Tibial nerve (tissue), 4 donors: Measurements from ENCODE around the gene CDS2.

ENCODE experiments used
- CTCF ChIP-seq, 5 experiments: fragments of 200-600 bp in 3 of 5; fragments of 450-650 bp in 2 of 5; sonication (generic) in 3 of 5; IDR thresholded peaks; one replicate each; pipeline ENCODE4 v1.5.1; 2016 to 2019; ENCODE audit warnings: antibody characterized with exemption in 5 of 5, mild to moderate bottlenecking in 3 of 5, moderate library complexity in 2 of 5
- EP300 ChIP-seq, 2 donors: sonication (generic); formaldehyde crosslinking; IDR thresholded peaks; one replicate each; pipeline ENCODE4 v1.6.1; 2017; ENCODE audit warnings: antibody characterized with exemption in 2 of 2, mild to moderate bottlenecking in 1 of 2

GRCh38 chr20:5143851-5144250, 17.0 kb downstream of the CDS2 start:
- TF ChIP-seq CTCF (IDR thresholded peaks at IDR 0.05) (no peak), EP300 (IDR thresholded peaks at IDR 0.05) (no peak)
